Heart left ventricle (tissue), 13 donors: ENCODE results near the gene GRK5.

Source experiments
- CTCF ChIP-seq, 12 donors: fragments of 200-600 bp; sonication (generic) in 4 of 12; IDR thresholded peaks; one replicate each; pipeline versions ENCODE4 v1.5.0 to v1.8.0; 2018 to 2022; ENCODE audit warnings: antibody characterized with exemption in 12 of 12, mild to moderate bottlenecking in 5 of 12
- POLR2A ChIP-seq, 2 donors: fragments of 450-650 bp; IDR thresholded peaks; one replicate each; pipeline ENCODE4 v1.6.1; 2017; ENCODE audit warnings: antibody characterized with exemption in 2 of 2, mild to moderate bottlenecking in 2 of 2, moderate library complexity in 2 of 2
- donor health status: ischemic (EF 13 %, LVEDD 7.1; RV severe dilation, severe dysfunction).
- donor health status: DM: no; HTN: yes; CAD: no.
- donor health status: DM: no; HTN: no; CAD: no.
- donor health status: ischemic (EF 25% LVEDD 6.9; RV normal size, moderate dysfunction).
- donor health status: ischemic (EF 25% LVEDD 5.7; RV mildly dilated, moderate dysfunction).
- donor health status: ischemic (EF 35%, LVEDD 5.7; RV mildly dilated, moderate dysfunction).
- donor health status: nonischemic (EF 11% LVEDD 7.7; RV severe dilation, severe dysfunction).
- donor health status: DM: yes; HTN: yes; CAD: no.
- donor health status: PGD.
- donor health status: ischemic (EF 29% LVEDD 5.4; RV normal size, mild dysfunction).
- donor health status: nonischemic (EF 23%, LVEDD 6.1; RV moderate dilation, normal function).

DNA sequence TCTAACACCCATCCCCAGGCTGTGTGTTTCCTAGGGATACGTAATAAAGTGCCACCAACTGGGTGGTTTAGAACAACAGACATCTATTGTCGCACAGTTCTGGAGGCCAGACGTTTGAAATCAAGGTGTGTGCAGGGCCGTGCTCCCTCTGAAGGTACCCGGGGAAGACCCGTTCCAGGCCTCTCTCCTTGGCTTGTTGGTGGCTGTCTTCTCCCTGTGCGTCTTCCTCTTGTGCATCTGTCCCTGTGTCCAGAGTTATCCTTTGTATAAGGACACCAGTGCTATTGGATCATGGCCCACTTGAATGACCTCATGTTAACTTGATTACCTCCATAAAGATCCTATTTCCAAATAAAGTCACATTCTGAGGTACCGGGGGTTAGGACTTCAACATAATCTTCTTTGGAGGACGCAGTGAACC, 15.6 kb downstream of the GRK5 start:
- TF ChIP-seq POLR2A (IDR thresholded peaks at IDR 0.05) (no peak), CTCF (IDR thresholded peaks at IDR 0.05) (no peak)
